Superior temporal gyrus (tissue), 1 donor: Measurements from ENCODE around the gene CHCHD3.

Experiments
- DNase-seq: peaks from one replicate; pipeline ENCODE4 v3.0.0-alpha.2; 2016; ENCODE audit errors: extremely low spot score

The CHCHD3 gene

DNA sequence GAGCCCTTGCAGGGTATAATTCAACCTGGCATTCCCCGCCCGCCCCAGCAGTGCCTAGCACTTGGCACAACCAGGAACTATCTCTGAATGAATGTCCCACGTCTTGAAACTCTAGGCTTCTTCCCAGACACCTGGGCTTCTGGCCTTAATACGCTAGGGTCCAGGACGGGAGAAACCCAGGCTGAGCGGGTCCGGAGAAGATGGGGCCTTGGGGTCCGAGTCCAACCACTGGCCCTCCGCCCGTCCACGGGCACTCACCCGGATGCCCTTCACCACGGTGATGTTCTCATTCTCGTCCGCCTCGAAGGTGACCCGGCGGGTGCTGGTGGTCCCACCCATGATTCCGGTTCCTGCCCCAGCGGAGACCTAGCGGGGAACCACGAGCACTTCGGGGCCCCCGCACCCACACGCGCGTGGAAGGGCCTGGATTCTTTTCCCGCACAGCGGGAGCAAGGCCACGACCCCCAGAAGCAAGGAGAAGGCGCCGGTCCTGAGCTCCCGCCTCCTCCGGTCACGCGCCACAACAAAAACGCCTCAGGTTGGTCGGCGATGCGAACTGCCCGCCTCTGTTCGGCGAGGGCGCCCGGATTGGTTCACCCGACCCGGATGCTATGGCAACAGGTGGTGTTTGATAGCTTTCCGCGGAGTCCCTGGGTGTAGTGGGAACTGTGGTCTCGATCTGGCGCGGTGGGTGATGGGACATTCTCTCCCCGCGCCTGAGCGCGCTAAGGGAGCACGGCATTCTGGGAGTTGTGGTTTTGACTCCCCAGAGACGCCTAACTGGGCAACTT is at the start of gene CHCHD3:
TSS of gene CHCHD3 (minus strand) at position 492 of the 791 bp plus-strand sequence. CDS start at position 339, 153 bp downstream.
- DNase-seq: peak; percentile 100

DNA sequence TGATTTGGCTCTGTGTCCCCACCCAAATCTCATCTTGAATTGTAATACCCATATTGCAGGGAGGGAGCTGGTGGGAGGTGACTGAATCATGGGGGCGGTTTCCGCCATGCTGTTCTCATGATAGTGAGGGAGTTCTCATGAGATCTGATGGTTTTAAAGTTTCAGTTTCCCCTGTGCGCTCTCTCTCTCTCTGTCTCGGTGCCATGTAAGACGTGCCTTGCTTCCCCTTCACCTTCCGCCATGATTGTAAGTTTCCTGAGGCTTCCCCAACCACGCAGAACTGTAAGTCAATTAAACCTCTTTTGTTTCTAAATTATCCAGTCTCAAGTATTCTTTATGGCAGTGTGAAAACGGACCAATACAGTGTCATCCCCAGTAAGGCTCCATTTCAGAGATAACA is 48.3 kb upstream of the CHCHD3 start:
- DNase-seq: no peak

DNA sequence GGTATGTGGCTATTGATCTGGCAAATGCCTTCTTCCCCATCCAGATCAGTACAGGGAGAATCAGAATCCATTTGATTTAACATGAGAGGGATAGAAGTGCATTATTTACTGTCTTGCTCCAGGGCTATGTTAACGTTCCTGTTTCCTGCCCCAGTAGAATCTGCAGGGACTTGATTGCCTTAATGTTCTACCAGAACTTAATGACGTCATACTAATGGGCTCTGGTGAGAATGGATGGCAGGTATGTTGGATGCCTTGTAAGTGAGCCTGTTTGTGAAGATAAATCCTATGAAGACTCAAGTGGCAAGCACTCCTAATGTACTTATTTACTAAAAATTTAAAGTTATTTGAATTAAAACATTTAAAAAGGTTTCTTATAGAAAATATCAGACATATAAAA is 44.5 kb upstream of the CHCHD3 start:
- DNase-seq: no peak

DNA sequence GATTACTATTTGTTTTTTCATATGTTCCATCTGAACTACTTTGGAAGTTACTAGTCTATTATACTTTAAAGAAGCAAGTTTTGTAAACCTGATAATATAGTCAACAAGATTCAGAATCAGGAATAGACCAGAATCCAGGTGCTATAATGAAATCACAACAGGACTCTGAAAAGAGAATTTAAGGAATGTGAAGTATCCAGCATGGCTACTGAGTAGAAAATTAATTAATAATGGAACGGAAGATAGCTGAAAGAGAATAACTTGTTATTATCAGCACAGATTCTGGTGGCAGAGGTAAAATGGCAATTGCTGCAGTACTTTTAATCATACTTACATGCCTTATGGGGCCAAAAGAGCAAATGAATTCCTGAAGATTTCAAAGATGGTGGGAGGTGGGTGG is 43.1 kb upstream of the CHCHD3 start:
- DNase-seq: no peak

DNA sequence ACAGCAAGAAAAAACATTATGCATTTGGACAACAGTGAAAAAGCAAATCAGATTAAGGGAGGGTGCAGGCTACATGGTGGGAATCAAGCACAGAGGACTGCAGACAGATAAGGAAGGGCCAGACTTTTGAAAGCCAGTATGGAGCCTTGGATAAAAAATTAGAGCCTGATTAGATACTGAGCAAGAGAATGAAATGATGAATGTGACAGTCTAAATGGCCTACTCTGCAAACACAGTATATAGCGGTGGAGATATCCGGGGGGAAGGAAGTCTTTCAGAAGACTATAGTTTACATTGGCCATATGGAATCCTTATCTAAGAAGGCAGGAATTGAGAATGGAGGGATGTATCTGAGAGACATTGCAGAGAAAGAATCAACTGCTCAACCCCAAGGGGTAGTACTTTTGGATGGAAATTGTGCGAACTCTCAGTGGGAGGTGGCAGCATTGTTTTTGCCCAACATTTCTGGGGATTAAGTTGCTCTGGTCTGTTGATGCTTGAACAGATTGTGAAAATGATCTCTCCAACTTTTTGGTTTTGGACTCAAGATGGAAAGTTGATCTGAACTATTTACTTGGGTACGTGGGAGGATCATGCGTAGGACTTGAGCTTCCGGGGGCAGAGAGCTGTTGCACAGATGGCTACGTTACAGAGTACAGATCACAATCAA is 39.4 kb upstream of the CHCHD3 start:
- DNase-seq: peak; percentile 41

DNA sequence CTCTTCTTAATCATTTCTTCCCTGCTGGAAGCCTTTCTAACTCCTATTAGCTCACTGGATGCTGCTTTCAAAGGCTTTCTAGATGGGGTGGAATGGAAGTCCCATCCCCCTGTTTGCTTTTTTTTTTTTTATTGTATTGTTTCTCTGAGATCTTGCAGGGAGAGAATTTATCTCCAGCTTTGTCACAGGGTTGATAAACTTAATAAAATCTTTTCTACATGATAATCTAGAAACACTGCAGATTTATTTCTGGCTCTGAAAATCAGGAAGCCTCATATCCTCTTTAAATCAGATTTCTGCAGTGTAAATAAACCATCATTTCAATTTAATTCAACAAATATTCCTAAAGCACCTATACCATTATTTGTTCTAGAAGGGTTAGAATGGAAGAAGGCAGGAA is 37.2 kb upstream of the CHCHD3 start:
- no peak for DNase-seq

DNA sequence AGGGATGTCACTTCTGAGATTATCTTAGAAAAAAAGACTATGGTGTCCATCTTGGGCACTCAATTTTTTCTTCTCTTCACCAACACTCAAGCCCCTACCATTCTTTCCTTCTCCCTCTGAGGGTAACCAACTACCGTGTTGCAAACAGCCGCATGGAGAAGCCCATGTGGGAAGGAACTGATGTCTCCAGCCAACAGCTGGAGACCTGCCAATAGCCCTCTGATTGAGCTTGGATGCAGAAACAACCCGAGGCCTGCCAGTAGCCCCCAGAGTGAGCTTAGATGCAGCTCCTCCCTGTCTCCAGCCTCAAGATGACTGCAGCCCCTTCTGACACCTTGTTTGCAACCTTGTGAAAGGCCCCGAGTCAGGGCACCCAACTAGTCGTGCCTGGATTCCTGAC is 36.4 kb upstream of the CHCHD3 start:
- DNase-seq: no peak

DNA sequence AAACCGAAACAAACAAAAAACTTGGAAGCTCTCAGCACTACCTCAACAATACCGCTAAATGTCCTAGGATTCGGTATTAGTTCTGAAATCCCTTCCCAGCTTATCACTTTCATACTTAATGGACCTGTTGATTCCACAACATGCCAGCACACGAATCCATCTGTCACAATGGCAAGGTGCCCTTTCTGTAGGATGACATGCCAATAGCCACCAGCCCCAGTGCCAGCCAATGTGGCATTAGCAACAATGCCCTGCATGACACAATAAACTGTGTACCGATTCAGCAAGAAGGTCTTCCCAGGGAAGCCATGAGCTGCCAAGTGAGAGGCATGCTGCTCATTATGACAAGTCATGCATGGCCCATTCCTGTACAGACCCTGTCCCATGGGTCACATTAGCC is 35.6 kb upstream of the CHCHD3 start:
- DNase-seq: no peak

DNA sequence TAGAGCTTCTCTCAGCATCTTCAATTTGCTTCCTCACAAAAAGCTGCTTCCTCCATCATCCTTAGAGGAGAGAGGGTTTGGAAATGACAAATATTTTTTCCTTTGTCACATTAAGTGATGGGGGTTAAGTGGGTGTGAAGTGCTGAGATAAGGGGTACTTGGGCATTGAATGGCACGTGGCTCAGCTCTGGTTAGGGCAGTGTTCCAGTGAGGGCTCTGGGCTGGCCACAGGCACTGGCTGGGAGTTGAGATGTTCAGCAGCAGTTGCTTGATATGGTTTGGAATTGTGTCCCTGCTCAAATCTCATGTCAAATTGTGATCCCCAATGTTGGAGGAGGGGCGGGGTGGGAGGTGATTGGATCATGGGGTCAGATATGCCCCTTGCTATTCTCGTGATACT is 33.7 kb upstream of the CHCHD3 start:
- DNase-seq: no peak

DNA sequence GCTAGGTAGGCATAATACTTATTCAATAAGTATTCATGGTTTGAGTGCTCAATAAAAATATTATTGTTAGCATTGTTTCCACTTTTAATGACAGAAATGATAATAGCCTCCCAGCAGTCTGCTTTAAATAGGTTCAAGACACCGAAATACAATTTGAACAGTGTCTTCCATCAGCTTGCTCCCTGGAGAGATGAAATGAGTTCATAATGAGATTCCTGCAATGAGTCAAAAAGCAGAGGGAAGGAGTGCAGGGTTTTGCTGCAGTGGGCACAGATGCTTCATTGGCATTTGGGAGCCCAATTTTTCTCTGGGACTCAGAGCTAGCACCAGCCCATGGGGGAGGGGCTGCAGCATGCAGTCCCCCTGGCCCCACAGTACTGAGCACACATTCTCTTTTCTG is 32.6 kb upstream of the CHCHD3 start:
- no peak for DNase-seq

DNA sequence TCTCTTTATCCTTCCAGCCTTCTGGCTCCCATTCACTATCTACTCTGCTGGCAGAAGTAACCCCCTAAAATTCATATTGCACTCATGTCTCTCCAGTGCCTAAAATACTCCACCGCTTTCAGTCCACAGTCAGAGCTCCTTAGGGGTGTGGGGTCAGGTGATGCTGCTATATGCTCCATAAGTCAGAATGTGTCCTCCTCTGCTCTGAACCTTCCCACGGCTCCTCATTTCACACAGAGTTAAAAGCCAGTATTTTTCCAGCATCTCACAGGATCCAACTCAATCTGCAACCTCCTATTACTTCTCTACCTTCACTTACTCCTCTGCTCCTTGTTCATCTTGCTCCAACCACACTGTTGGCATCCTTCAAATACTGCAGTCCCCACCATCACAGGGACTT is 31.1 kb upstream of the CHCHD3 start:
- no peak for DNase-seq

DNA sequence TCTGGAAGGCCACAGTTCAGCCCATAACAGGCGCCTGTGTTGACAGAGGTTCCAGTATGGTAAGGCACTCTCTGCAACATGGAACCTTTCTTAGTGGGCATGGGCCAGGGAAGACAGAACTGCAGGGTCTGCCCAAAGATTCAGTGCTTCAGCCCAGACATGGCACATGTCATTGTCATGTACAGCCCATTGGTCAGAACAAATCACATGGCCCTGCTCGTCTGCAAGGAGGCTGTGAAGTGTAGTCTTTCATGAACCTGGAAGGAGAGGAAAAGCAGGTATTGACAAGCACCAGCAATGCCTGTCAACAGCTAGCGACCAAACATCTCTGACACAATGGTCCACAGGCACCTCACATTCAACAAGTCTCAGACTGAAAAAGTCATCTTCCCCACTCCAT is 30.4 kb upstream of the CHCHD3 start:
- no peak for DNase-seq

DNA sequence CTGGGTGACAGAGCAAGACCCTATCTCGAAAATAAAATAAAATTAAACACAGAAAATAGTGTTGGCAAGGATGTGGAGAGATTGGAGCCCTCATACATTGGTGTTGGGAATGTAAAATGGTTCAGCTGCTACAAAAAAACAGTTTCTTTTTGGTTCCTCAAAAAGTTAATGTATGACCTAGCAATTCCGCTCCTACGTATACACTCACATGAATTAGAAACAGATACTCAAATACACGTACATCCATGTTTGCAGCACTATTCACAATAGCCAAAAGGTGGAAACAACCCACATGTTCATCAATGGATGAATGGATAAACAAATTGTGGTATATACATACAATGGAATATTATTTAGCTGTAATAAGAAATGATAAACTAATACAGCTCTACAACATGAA is 28.4 kb upstream of the CHCHD3 start:
- no peak for DNase-seq

DNA sequence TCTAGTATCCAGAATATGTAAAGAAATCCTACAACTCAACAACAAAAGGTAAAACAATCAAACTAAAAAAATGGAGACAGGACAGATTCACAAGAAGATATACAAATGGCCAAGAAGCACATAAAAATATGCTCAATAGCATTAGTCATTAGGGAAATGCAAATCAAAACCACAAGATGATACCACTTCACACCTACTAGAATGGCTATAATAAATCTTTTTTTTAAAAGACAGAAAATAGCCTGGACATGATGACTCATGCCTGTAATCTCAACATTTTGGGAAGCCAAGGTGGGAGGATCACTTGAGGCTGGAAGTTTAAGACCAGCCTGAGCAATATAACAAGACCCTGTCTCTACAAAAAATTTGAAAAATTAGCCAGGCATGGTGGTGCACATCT is 27.9 kb upstream of the CHCHD3 start:
- no peak for DNase-seq

DNA sequence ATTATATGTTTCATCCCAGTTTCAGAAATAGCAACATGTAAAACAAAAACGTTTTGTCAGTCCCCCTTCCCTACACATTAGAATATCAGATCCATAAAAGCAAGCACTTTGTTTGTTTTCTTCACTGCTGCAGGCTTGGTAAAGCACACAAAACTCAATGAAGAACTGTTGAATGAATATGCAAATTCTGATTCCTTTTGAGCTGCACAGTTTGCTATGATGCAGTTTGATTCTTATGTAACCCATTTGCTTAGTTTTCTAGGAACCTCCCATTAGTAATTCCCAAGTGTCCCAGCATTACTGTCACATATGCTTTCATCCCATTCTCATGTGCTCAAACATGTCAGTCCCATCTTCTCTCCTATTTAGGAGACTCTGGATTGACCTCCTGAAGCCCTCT is 26.1 kb upstream of the CHCHD3 start:
- no peak for DNase-seq

DNA sequence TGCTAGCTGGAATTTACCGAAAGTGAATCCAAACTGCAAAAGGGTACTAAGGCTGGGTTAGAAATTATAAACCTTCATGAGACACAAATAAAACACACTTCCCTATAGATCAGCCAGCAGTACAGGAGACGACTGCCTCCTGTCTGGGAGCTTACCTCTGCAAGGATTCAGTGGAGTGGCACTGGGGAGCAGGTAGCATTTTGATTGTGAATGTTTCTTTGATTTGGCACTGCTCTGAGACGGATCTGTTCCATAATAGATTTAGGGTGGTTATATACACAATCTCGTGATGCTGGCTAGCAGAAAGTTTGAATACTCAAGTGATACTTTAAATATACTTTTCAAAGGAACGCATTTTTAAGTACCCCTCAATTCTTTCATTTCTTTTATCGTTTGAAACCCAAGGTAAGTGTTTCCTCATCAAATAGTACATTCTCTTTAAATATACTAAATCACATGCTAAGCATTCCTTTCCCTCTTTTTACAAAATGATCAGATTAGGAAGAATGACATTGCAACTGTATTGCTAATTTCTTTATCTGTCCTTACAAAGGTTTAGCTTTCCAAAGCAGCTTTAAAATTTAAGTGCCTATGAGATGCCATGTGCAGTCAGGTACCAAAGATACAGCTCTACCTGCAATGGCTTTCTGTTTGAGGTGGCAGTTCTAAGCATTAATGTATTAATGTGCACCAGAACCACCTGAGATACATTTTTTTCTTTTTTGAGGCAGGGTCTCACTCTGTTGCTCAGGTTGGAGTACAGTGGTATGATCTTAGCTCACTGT is 20.6 kb upstream of the CHCHD3 start:
- no peak for DNase-seq

DNA sequence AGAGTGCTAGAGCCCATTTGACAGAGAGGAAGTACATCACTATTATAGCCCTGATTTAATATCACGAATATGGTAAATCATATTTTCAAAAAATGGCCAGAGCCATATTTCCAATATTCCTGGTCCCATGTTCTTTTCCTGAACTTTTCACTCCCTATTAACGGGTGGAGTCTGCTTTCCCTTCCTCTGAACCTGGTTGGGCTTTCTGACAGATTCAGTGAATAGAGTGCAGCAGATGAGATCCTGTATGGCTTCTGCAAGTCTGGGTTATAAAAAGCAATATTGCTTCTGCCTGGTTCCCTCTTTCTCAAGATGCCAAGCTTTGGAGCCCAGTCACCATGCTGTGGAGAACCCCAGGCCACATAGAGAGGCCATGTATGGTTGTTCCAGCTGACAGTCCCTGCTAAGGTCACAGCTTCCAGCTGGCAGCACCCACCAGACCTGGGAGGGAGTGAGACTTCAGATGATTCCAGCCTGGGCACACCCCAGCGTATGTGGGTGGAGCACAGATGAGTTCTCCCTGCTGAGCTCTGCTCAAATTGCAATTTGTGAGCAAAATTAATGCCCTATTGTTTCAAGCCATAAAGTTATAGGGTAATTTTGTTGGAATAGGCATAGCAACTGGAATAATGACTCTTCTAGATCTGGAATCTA is 17.9 kb upstream of the CHCHD3 start:
- no peak for DNase-seq

DNA sequence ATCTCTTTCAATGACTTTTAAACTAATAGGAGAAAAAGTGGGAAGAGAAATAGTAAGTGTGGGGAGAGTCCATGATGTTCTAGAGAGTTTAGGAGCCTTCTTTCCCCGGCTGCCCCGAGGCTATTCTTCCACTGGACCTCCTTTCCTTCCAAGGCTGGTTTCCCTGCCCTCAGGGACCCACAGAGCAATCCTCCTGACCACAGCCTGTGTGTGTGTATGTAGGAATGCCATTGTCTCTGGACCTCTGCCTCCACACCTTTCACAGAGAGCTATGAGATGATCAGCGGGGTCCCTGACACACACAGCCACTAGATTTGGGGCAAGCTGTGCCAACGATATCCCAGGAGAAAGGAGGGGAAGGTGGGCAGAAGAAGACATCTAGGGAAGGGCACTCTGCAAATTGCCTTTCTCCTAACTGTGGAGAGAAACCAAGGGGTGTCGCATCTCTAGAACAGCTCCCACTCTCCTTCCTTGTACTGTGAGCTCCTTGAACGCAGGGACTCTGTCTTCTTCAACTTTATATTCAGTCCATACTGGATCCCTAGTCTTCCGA is 13.3 kb upstream of the CHCHD3 start:
- no peak for DNase-seq

DNA sequence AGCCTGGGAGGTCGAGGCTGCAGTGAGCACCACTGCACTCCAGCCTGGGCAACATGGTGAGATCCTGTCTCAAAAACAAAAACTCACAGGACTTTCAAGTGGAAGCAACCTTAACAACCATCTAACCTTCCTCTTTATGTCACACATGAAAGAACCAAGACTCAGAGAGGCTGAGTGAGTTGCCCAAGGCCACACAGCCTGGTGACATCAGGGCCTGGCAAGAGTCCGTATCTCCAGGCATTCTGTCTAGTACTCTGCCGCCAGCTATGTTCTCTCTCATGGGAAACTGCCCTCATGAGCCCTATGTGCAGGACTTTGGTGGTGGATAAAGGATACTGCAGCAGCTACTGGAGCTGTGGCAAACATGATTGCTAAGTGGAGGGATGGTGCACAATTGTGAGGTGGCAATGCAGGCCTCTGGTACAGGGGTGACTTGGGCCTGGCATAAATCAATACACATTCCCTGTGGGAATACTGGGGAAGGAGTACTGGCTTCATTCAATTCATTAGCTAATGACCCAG is 10.1 kb upstream of the CHCHD3 start:
- DNase-seq: no peak

DNA sequence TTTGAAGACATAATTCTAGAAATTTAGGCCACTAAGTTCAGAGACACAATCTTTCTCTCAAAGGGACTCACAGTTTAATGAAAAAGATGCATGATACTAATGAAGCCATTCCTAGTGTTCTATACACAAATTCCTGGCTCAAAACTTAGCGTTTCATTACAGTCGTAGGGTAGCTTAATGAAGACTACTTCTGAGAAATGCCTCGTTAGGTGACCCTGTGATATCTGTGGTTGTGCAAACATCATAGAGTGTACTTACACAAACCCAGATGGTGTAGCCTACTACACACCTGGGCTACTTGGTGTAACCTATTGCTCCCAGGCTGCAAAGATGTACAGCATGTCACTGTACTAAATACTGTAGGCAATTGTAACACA is 488 bp upstream of the CHCHD3 start:
- no peak for DNase-seq

DNA sequence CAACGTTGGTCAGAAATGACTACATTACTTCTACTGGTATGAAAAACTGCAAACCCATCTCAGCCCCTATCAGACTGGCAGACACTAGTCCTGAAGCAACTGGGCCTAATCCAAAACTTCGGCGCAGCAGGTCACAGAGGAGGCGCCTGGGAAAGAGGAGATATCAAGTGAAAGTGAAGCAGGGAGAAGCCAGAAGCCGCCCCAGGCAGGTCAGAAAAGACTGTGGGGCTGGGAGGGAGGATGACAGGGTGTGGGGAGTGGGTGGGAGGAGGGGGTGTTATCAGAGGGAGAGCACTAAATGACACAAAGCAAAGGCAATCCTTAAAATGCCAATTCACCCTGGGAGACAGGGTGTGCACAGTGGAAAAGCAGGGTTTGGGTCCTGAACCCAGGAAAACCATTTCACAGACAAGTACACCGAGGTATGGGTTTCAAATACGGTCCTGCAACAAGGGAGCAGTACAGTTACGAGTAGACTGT is 731 bp downstream of the CHCHD3 start:
- DNase-seq: no peak

DNA sequence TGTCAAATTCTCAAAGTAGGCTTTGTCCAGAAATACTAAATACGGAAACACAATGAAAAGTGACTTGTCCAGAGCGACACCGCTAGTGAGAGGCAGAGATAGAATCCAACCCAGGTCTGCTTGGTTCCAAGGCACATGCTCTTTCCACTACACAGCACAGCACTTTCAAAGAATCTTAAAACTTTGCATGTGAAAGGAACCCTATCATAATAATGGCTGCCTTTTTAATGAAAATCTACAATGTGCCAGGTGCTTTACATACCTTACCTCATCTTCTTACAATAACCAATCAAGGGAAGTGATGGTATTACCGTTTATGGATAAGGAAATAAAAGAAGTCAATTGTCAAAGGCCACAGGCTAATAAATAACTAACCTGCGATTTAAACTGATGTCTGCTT is 2.6 kb downstream of the CHCHD3 start:
- no peak for DNase-seq
